HAP-1 (cell line): ENCODE data around the gene ZNF689.
"Not testable (repeated sequence)": the region's sequence is repeated elsewhere in the genome, so short reads cannot be mapped to it uniquely, and the experiment has no call there.

Experiments used
- DNase-seq, 2 experiments: peaks; one replicate each; pipeline ENCODE4 v3.0.0-alpha.2; 2016 to 2020; ENCODE audit warnings: low spot score in 2 of 2
- H3K27me3 ChIP-seq: fragments of 250-450 bp; sonication (Bioruptor Pico); 2 replicates; pipeline ENCODE4 v1.5.1; 2020; ENCODE audit warnings: low read depth, mild to moderate bottlenecking, moderate library complexity
- H3K36me3 ChIP-seq: fragments of 250-450 bp; sonication (Bioruptor Pico); replicated peaks from 2 replicates; pipeline ENCODE4 v1.5.1; 2020; ENCODE audit warnings: mild to moderate bottlenecking
- H3K4me1 ChIP-seq: fragments of 250-450 bp; sonication (Bioruptor Pico); 2 replicates; pipeline ENCODE4 v1.5.1; 2020; ENCODE audit warnings: mild to moderate bottlenecking
- H3K4me3 ChIP-seq: fragments of 250-450 bp; sonication (Bioruptor Pico); 2 replicates; pipeline ENCODE4 v1.5.1; 2020; ENCODE audit warnings: mild to moderate bottlenecking, moderate library complexity
- H3K9me3 ChIP-seq: fragments of 250-450 bp; sonication (Bioruptor Pico); 2 replicates; pipeline ENCODE4 v1.5.1; 2020; ENCODE audit warnings: mild to moderate bottlenecking, moderate library complexity
- in situ Hi-C: fragments of 300-500 bp; cut with MboI; formaldehyde crosslinking; loops from 3 replicates; pipeline ENCODE4 v1.14.3; 2020; ENCODE audit warnings: low sequenced_read_pairs, inconsistent platforms, mixed read lengths

ZNF689 gene

DNA sequence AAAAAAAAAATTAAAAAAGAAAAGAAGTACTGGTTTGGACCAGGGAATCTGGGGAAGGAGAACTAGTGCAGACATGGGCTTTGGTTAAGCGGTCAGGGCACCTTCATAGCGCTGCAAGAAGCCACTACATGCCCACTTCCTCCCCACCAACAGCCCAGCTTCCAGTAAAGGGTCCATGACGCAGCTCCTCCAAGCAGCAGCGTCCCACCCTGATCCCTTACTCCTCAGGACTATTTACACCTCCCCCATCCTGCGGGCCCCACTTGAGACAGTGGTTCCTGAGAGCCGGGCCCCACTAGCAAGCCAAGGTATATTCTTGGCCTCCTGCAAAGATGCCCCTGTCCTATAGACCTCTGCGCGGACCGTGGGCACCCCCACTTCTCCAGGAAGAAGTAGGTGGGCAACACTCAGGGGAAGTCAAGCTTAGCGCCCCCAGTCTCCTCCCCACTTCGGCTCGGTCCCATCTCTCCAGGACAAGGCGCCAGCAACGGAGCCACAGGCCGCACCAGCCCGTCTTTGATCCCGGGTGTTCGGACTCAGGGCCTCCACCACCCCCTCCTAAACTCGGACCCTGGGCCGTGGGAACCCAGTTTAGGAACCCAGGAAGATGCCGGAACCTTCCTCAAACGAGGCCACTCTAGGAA, 39.7 kb upstream of the ZNF689 start:
- Histone ChIP-seq H3K4me3 (peak overlapping the region; percentile 83), H3K36me3 (peaks cover 23% of the 10 kb centered on the region), H3K27me3 (no peaks in the 10 kb centered on the region), H3K9me3 (0 out of 2 replicates have a peak, but pooled peaks cover 2% of the 10 kb centered on the region), H3K4me1 (peaks cover 4% of the 10 kb centered on the region)
- in situ Hi-C loops = loop anchor here (25.0 kb wide), 1 partner anchor 538 kb away; the partner anchor contains the start of genes GDPD3 and MAPK3
- DNase-seq = no peak

DNA sequence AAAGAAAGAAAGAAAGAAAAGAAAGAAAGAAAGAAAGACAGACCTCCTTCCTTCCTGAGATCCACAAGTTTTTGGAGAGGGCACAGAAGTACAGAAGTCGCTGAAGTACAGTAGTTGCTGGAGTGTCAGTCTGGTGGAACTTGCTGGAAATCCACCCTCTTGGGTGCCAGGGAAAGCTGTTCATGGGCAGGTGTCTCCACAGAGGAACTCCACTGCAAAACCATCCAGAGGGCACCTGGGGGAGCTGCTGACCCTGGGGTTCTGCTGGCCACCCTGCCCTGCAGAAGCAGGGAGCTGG, 37.0 kb upstream of the ZNF689 start:
- Histone ChIP-seq H3K4me3 (no peak overlapping the region), H3K36me3 (0 out of 2 replicates have a peak, but pooled peaks cover under 1% of the 10 kb centered on the region), H3K4me1 (peaks cover 4% of the 10 kb centered on the region), H3K27me3 (no peaks in the 10 kb centered on the region), H3K9me3 (0 out of 2 replicates have a peak, but pooled peaks cover 2% of the 10 kb centered on the region)
- in situ Hi-C loops = loop anchor here (25.0 kb wide), 1 partner anchor 535 kb away; the partner anchor contains the start of genes GDPD3 and MAPK3
- no peak for DNase-seq

DNA sequence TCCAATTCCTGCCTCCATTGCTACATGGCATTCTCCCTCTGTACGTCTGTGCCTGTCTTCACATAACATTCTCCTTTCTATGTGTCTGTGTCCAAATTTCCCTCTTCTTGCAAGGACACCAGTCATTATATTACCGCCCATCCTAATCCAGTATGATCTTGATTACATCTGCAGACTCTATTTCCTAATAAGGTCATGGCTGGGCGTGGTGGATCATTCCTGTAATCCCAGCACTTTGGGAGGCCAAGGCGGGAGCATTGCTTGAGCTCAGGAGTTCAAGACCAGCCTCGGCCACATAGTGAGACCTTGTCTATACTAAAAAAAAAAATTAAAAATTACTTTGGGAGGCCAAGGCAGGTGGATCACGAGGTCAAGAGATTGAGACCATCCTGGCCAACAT, 35.5 kb upstream of the ZNF689 start:
- Histone ChIP-seq H3K36me3 (no peaks in the 10 kb centered on the region), H3K9me3 (0 out of 2 replicates have a peak, but pooled peaks cover 2% of the 10 kb centered on the region), H3K27me3 (no peaks in the 10 kb centered on the region), H3K4me3 (no peak overlapping the region), H3K4me1 (peaks cover 4% of the 10 kb centered on the region)
- no peak for DNase-seq
- in situ Hi-C loops = loop anchor here (25.0 kb wide), 1 partner anchor 533 kb away; the partner anchor contains the start of genes GDPD3 and MAPK3

DNA sequence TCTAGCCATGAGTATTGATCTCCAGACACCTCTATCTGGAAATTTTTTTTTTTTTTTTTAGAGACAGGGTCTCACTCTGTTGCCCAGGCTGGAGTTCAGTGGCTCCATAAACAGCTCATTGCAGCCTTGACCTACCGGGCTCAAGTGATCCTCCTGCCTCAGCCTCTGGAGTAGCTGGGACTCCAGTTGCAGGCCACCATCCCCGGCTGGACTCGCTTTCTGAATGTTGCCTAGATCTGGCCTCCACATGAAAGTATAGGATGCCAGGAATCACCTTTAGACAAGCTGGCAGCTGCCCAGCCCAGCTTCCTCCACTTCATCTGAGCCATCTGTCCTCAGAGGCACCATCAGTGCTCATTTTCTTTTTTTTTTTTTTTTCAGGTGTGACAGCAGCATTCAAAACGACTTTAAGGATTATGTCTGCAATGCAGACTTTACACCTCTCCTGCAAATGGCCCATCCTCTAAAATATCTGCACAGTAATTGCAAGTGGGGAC, 34.2 kb upstream of the ZNF689 start:
- DNase-seq = no peak
- H3K4me3 ChIP-seq = no peak overlapping the region
- in situ Hi-C loops = loop anchor here (25.0 kb wide), 1 partner anchor 532 kb away; the partner anchor contains the start of genes GDPD3 and MAPK3

DNA sequence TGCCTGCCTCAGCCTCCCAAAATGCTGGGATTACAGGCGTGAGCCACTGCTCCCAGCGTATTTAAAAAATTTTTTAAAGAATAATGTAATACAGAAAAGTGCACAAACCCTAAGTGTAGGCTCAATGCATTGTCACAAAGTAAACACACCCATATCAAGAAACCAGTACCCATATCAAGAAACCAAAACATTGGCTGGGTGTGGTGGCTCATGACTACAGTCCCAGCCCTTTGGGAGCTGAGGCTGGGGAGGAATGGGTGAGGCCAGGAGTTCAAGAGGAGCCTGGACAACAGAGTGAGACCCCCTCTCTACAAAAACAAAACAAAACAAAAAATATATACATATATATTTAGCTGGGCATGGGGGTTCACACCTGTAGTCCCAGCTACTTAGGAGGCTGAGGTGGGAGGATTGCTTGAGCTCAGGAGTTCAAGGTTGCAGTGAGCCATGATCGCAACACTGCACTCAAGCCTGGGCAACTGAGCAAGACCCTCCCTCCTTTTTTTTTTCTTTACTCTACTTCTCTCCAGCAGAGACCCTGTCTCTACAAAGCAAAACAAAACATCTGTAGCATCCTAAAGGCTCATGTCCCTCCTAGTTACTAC, 31.3 kb upstream of the ZNF689 start:
- in situ Hi-C loops = loop anchor here (25.0 kb wide), 1 partner anchor 529 kb away; the partner anchor contains the start of genes GDPD3 and MAPK3

More for the DNA sequence above, 34.2 kb upstream of the ZNF689 start:
- Histone ChIP-seq H3K9me3 (0 out of 2 replicates have a peak, but pooled peaks cover 2% of the 10 kb centered on the region), H3K36me3 (no peaks in the 10 kb centered on the region), H3K27me3 (no peaks in the 10 kb centered on the region), H3K4me1 (no peaks in the 10 kb centered on the region)

DNA sequence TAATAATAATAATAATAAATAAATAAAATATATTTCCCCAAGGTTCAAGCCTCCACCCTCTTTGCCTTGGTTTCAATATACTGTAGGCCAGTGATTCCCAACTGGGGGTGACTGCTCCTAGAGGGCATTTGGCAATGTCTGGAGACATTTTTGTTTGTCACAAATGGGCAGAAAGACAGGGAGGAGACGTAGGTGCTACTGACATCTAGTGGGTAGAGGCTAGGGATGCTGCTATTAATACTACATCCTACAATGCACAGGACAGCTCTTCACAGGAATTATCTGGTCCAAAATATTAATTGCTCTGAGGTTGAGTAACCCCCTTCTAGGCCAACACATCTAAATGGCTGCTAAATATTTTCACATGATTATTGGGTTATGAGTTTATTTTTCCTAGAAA, 27.8 kb upstream of the ZNF689 start:
- in situ Hi-C loops = loop anchor here (25.0 kb wide), 1 partner anchor 526 kb away; the partner anchor contains the start of genes GDPD3 and MAPK3
- DNase-seq = peak; percentile 49 to 62

More for the DNA sequence above, 31.3 kb upstream of the ZNF689 start:
- Histone ChIP-seq H3K9me3 (0 out of 2 replicates have a peak, but pooled peaks cover 2% of the 10 kb centered on the region), H3K27me3 (no peaks in the 10 kb centered on the region), H3K36me3 (no peaks in the 10 kb centered on the region), H3K4me1 (no peaks in the 10 kb centered on the region), H3K4me3 (no peak overlapping the region)
- DNase-seq = no peak

DNA sequence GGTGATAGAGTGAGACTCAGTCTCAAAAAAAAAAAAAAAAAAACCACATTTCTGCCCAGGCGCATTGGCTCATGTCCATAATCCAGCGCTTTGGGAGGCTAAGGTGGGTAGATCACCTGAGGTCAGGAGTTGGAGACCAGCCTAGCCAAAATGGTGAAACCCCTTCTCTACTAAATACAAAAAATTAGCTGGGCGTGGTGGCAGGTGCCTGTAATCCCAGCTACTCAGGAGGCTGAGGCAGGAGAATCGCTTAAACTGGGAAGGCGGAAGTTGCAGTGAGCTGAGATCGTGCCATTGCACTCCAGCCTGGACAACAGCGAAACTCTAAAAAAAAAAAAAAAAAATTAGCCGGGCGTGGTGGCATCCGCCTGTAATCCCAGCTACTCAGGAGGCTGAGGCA, 26.9 kb upstream of the ZNF689 start:
- H3K4me1 ChIP-seq, H3K4me3 ChIP-seq, DNase-seq, H3K9me3 ChIP-seq, H3K27me3 ChIP-seq, H3K36me3 ChIP-seq: not testable (repeated sequence)
- in situ Hi-C loops = loop anchor here (25.0 kb wide), 1 partner anchor 525 kb away; the partner anchor contains the start of genes GDPD3 and MAPK3

More for the DNA sequence above, 27.8 kb upstream of the ZNF689 start:
- no peak overlapping the region for H3K4me3 ChIP-seq
- H3K36me3 ChIP-seq = no peaks in the 10 kb centered on the region
- no peaks in the 10 kb centered on the region for H3K9me3 ChIP-seq
- no peaks in the 10 kb centered on the region for H3K27me3 ChIP-seq
- peaks cover 5% of the 10 kb centered on the region for H3K4me1 ChIP-seq

DNA sequence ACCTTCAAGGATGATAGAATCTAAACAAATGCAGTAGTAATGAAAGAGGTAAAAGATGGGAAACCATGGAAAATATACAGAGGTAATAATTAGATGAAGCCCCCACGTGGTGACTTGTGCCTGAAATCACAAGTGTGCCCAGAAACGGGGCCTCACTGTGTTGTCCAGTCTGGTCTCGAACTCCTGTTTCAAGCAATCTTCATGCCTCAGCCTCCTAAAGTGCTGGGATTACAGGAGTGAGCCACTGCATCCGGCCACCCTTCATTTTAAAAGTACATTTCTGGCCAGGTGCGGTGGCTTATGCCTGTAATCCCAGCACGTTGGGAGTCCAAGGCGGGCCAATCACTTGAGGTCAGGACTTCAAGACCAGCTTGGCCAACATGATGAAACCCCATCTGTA, 26.4 kb upstream of the ZNF689 start:
- Histone ChIP-seq H3K27me3 (no peaks in the 10 kb centered on the region), H3K9me3 (no peaks in the 10 kb centered on the region), H3K4me1 (peaks cover 5% of the 10 kb centered on the region), H3K36me3 (no peaks in the 10 kb centered on the region), H3K4me3 (no peak overlapping the region)
- in situ Hi-C loops = loop anchor here (25.0 kb wide), 1 partner anchor 524 kb away; the partner anchor contains the start of genes GDPD3 and MAPK3
- DNase-seq = no peak

DNA sequence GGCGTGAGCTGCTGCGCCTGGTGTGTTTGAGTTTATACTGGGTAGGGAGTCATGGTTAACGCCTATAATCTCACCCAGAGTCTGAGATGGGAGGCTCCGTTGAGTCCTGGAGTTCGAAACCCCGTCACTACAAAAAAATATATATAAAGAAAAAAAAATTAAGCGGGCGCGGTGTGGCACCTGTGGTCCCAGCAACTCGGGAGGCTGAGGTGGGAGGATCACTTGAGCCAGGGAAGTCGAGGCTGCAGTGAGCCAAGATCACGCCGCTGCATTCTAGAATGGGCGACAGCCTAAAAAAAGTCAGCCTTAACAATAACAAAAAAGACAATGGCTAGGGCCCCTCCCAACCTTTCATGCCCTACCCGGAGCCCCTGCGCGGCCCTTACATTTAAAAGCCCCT, 23.3 kb upstream of the ZNF689 start:
- in situ Hi-C loops = loop anchor here (5.0 to 25.0 kb wide), 2 partner anchors 186 to 521 kb away; partner anchors contain the start of genes GDPD3, MAPK3 and SEPHS2
- DNase-seq = no peak

DNA sequence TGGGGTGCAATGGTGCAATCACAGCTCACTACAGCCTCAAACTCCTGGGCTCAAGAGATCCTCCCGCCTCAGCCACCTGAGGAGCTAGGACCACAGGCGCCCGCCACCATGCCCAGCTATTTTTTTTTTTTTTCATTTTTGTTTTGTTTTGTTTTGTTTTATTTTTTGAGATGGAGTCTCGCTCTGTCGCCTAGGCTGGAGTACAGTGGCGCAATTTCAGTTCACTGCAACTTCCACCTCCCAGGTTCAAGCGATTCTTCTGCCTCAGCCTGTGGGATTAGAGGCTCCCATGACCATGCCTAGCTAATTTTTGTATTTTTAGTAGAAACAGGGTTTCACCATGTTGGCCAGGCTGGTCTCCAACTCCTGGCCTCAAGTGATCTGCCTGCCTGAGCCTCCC, 22.3 kb upstream of the ZNF689 start:
- H3K9me3 ChIP-seq, H3K36me3 ChIP-seq, H3K27me3 ChIP-seq, H3K4me1 ChIP-seq, DNase-seq, H3K4me3 ChIP-seq: not testable (repeated sequence)
- in situ Hi-C loops = loop anchor here (5.0 to 25.0 kb wide), 2 partner anchors 185 to 520 kb away; partner anchors contain the start of genes GDPD3, MAPK3 and SEPHS2

More for the DNA sequence above, 23.3 kb upstream of the ZNF689 start:
- Histone ChIP-seq H3K9me3 (no peaks in the 10 kb centered on the region), H3K4me3 (peak overlapping the region; percentile 73), H3K4me1 (peaks cover 5% of the 10 kb centered on the region), H3K36me3 (no peaks in the 10 kb centered on the region), H3K27me3 (no peaks in the 10 kb centered on the region)

DNA sequence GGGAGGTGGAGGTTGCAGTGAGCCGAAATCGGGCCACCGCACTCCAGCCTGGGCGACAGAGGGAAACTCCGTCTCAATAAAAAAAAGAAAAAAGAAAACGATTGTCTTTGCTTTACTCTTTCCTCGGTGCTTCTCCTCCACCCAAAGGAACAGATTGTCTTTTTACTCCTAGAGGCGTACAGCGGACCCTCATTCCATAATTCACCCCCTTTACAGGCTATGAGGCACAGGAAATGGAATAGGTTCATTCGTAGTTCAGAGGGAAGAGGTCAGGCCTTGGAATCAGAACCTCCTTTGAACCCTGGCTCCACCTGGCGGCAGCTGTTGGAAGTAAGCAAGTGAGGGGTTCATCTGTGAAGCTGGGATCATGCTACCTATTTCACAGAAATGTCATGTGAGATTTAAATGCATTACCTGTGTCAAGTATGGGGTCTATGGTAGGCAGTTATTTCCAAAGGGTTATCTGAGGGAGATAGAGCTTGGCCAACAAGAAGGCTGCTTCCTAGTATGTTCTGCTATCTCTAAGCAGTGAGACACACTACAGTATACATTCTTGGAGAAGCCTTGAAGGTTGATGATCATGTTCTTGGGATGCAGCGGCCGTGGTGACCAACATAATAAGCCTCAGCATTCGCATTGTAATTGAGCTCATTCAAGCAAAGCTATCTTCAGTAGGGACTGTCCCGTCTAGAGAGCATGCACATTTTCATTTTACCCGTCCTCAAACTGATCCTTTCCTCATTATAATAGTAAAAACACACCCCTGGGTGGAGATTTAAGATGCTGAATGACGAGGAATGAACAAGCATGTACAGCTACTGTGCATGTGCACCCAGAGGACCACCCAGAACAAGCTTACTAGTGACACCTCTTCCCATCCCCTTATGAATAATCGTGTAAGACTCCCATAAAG, 18.7 kb upstream of the ZNF689 start:
- no peaks in the 10 kb centered on the region for H3K4me1 ChIP-seq
- H3K4me3 ChIP-seq = no peak overlapping the region
- H3K9me3 ChIP-seq = 0 out of 2 replicates have a peak, but pooled peaks cover 4% of the 10 kb centered on the region
- DNase-seq = peak; percentile 75 to 94
- H3K36me3 ChIP-seq = no peaks in the 10 kb centered on the region
- no peaks in the 10 kb centered on the region for H3K27me3 ChIP-seq
- in situ Hi-C loops = loop anchor here (25.0 kb wide), 1 partner anchor 517 kb away; the partner anchor contains the start of genes GDPD3 and MAPK3

DNA sequence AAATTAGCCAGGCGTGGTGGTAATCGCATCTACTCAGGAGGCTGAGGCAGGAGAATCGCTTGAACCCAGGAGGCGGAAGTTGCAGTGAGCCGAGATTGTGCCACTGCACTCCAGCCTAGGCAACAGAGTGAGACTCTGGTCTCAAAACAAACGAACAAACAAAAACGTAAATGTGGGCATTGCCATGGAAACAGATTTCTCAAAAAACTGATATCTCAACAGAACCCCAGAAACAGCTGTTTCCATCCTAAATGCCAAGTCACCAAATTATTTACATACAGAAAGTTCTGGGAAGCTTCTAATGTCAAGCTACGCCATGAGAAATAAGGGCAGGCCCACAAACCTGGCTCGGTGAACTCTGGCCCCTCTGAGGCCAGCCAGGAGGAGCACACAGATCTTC, 16.0 kb upstream of the ZNF689 start:
- in situ Hi-C loops = loop anchor here (25.0 kb wide), 1 partner anchor 514 kb away; the partner anchor contains the start of genes GDPD3 and MAPK3
- DNase-seq = no peak
- Histone ChIP-seq H3K4me1 (peaks cover 11% of the 10 kb centered on the region), H3K27me3 (no peaks in the 10 kb centered on the region), H3K9me3 (0 out of 2 replicates have a peak, but pooled peaks cover 8% of the 10 kb centered on the region), H3K4me3 (no peak overlapping the region), H3K36me3 (no peaks in the 10 kb centered on the region)
